HL-60/S4 treated with retinoic acid at 250 ng/mL for 4 days and 3 days (cell line): ENCODE data around the gene MFSD1.

Experiments used
- in situ Hi-C: fragments of 300-500 bp; cut with MboI; formaldehyde crosslinking; loops from 2 replicates; pipeline ENCODE4 v1.7.0; 2022; ENCODE audit warnings: low sequenced_read_pairs

The MFSD1 gene

GRCh38 chr3:158864492-158864891 lies 62.6 kb downstream of the MFSD1 start:
- in situ Hi-C loops = no loop called here

GRCh38 chr3:158875700-158876099 lies 73.8 kb downstream of the MFSD1 start:
- in situ Hi-C loops = no loop called here
